Stromal cell of bone marrow (primary cell): ENCODE measurements around the gene ZC3H12D.
A peak's percentile ranks its signal among the peaks of the same experiment; 100 is the strongest.
"Not testable (repeated sequence)": the region's sequence is repeated elsewhere in the genome, so short reads cannot be mapped to it uniquely, and the experiment has no call there.

Experiments
- DNase-seq: peaks from one replicate; pipeline ENCODE4 v3.0.0-alpha.2; 2012; ENCODE audit warnings: low read depth

The ZC3H12D gene

GRCh38 chr6:149458806-149459205, 26.0 kb downstream of the ZC3H12D start:
- no peak for DNase-seq

- DNase-seq, result no peak
Observed at GRCh38 chr6:149458196-149458595, 26.6 kb downstream of the ZC3H12D start.

GRCh38 chr6:149457316-149457884, 27.4 kb downstream of the ZC3H12D start:
- DNase-seq, result no peak

GRCh38 chr6:149456311-149457021, 28.3 kb downstream of the ZC3H12D start:
- DNase-seq, result no peak

DNA sequence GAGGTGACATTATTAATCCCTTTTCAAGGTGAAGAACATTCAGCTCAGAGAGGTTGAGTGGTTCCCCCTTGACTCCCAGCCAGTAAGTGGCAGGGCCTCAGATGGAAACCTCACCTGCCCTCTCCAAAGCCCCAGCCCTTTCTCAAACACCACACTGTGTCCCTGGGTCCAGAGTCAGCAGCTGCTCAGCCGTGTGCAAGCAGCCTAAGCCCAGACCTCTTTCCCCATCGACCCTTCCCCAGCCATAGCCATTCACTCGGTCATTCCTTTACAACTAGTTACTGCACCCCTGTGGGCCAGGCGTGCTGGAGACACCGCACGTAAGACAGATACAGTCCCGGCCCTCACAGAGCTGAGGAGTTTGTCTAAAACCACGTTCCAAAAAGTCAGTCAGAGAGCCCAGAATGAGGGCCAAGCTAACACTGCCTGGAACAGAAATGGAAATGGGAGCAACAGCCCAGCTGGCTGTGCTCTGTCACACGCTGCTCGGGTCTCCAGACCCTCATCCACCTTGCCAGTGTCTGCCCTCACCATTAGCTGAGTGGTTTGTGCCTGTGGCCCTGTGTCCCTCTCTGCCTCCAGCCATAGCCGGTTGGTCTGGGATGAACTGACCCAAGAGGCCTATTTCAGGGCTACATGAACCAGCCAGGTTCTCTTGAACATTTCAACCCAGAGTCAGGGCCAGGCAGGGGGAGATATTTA, 29.6 kb downstream of the ZC3H12D start:
- DNase-seq, result no peak

- peak; percentile 94 for DNase-seq
Observed at GRCh38 chr6:149454346-149454848, 30.4 kb downstream of the ZC3H12D start.

- DNase-seq, result no peak
Observed at GRCh38 chr6:149453597-149454345, 31.0 kb downstream of the ZC3H12D start.

DNA sequence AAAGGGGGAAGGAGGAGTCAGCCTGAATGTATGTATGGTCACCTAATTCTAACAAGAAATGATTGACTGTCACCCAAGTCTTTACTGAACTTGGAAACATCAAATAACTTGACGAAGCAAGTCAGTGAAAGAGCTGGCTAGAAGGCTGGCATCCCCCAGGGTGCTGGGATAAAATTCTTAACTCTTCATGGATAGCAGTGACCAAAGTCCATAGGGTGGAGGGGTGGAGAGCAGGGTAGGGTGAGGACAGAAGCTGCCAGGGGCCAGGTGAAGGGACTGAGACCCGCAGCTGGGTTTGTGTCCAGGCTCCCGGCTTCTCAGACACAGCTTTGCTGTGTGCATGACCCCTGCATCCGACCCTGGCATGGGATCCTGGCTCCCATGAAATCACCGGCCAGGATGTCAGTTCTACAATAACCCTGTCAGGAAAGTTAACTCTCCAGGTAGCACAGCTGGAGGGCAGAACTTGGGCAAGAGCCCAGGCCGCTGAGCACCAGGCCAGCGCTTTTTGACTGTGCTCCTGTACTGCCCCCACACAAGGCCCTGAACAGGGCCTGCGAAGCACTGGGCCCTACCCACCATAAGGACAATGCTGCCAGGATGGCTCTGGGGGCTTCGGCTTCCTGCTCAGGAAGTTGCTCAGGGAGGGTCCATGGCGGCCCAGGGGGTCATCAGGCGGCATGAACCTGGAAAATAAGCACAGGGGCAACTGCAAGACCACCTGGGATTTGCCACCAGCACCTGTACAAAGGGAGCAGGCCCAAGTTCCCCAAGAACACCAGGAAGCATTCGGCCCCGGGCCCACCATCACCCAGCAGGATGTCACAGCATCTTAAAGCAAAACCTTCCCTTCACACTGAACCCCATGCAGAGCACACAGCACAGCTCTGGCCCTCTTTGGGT, 32.5 kb downstream of the ZC3H12D start:
- no peak for DNase-seq

DNA sequence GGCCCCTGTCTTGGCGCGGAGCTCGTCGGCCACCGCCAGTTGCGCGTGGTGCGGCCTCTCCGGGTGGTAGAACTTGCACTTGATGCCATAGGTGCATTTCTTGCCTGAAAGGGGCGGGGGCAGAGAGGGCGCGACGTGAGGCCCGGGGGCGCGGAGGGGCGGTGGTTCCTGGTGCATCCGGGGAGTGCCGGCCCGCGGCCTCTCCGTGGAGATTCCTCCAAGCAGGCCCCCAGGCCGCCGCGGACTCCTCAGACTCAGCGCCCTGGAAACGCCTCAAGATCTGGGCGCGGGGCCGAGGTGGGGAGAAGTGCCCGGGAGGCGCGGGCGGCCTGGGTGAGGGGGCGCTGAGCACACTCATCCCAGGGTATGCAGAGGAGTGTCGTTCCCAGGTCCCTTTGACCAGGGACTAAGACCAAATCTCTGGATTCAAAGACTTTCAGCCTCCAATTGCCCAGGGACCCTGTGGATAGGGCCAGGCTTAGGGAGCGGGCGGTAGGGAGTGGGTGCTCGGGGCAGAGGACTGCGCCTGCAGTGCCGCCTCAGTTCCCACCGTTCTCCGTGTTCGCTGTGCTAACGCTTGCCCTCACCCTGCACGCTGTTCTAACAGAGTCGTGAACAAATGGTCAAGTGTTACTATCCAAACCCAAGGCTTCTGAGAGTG, 33.3 kb downstream of the ZC3H12D start:
- no peak for DNase-seq

DNA sequence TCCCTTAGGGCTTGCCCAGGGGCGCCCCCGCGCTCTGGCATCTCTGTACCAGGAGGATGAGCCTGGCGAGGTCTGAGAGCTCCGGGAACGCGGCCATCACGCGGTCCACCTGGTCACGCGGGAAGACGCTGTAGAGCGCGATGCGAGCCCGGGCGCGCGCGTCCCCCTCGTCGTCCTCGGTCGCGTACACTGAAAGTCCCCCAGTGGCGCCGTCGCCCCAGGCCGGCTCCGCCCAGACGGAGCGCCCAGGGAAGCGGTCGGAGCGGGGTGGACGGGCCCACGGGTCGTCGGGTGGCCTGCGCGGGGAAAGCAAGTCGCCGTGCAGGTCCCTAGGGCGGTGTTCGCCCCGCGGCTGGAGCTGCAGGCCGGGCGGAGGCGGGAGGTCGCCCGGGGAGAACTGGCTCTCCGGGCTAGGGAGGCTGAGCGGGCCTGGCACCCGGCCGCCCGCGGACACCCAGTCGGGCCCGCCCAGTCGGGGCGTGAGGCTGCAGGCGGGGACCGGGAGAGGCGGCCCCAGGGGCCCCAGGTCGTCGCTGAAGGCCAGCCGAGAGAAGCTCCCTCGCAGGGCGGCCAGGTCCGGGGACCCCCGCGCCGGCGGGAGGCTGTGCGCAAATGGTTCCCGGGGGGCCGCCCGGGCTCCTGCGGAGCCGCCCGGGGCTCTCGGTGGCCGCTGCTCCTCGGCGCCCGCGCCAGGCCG, 34.0 kb downstream of the ZC3H12D start:
- no peak for DNase-seq

GRCh38 chr6:149449831-149450678, 34.8 kb downstream of the ZC3H12D start:
- DNase-seq, result no peak

GRCh38 chr6:149448821-149449453, 35.9 kb downstream of the ZC3H12D start:
- DNase-seq, result no peak

DNA sequence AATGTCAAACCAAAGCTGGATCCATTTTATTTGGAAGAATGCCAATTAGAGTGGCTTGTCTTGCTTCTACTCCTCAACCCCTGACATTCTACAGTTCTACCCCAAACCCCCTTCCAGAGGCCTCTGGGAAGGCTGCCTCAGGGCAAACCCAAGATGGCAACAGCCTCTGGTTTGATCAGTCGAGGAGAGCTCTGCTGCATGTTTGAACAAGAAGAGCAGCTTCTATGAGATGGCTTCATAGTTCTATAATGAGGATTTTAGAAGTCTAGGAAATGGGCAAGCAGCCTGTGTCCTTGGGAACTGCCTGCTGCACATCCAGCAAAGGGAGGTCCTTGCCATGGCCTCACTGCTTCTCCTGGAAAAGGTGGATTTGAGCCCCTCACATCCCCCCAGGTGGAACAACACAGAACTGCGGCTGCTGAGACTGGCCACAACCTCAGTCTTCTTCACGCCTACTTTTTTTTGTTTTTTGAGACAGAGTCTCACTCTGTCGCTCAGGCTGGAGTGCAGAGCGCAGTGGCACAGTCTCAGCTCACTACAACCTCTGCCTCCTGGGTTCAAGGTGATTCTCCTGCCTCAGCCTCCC, 37.9 kb downstream of the ZC3H12D start:
- no peak for DNase-seq

GRCh38 chr6:149445573-149445972, 39.2 kb downstream of the ZC3H12D start:
- no peak for DNase-seq

- no peak for DNase-seq
Observed at GRCh38 chr6:149445095-149445466, 39.7 kb downstream of the ZC3H12D start.

DNA sequence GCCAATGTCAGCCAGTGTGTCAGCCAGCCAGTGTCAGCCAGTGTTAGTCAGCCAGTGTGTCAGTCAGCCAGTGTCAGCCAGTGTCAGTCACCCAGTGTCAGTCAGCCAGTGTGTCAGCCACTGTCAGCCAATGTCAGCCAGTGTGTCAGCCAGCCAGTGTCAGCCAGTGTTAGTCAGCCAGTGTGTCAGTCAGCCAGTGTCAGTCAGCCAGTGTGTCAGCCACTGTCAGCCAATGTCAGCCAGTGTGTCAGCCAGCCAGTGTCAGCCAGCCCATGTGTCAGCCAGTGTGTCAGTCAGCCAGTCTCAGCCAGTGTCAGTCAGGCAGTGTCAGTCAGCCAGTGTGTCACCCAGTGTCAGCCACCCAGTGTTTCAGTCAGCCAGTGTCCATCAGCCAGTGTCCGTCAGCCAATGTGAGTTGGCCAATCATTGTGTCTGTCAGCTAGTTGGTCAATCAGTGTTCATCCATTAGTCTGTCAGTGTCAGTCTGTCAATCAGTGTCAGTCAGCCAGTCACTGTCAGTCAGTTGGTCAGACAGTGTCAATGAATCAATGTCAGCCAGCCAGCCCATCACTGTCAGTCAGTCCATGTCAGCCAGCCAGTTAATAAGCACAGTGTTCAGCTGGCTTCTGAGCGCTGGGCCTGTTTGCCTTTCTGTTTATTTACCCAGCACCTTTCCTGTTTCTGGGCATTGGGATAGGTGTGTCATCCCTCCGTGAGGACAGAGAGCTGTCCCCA, 40.3 kb downstream of the ZC3H12D start:
- not testable (repeated sequence) for DNase-seq

GRCh38 chr6:149443411-149444181, 41.2 kb downstream of the ZC3H12D start:
- DNase-seq, result no peak
